ENCODE measurements around the gene LDLRAD3. TPM values are rescaled to one million over a fixed set of nuclear protein-coding genes. Genes with fewer than 3 reads are reported as not detected.

The LDLRAD3 gene
- polyA plus RNA-seq, 3 donors from 2014 or later = 0.84 TPM; not detected in 2

- H3K9me3 Mint-ChIP-seq = no peaks in the 10 kb centered on the region
- H3K27ac Mint-ChIP-seq = no peak overlapping the region
- H3K4me1 Mint-ChIP-seq = no peaks in the 10 kb centered on the region
- peaks cover 3 to 5% (median 3%) of the 10 kb centered on the region in 3 donors for H3K27me3 Mint-ChIP-seq (ENCODE audit: low read depth in 3 of 3)
- DNase-seq = no peak
- H3K4me3 Mint-ChIP-seq = no peak overlapping the region
- H3K36me3 Mint-ChIP-seq = no peaks in the 10 kb centered on the region
These were observed 177.2 kb downstream of the LDLRAD3 start for GRCh38 chr11:36121054-36121453.

DNA sequence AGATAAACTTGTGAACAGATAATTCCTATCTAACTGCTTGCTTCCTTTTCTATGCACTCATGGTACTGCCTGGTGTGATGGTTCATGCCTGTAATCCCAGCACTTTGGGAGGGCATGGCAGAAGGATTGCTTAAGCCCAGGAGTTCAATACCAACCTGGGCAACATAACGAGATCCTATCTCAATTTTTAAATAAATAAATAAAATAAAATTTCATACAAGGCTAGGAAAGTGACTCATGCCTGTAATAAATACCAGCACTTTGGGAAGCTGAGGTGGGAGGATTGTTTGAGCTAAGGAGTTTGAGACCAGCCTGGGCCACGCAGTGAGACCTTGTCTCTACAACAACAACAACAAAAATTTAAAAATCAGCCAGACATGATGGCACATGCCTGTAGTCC, 178.8 kb downstream of the LDLRAD3 start:
- Mint-ChIP-seq H3K9me3 (no peaks in the 10 kb centered on the region), H3K27me3 (ENCODE audit: low read depth in 3 of 3) (peaks cover 0 to 7% (median 6%) of the 10 kb centered on the region in 3 donors), H3K4me1 (no peaks in the 10 kb centered on the region), H3K4me3 (no peak overlapping the region), H3K27ac (no peak overlapping the region), H3K36me3 (no peaks in the 10 kb centered on the region)
- DNase-seq = no peak

DNA sequence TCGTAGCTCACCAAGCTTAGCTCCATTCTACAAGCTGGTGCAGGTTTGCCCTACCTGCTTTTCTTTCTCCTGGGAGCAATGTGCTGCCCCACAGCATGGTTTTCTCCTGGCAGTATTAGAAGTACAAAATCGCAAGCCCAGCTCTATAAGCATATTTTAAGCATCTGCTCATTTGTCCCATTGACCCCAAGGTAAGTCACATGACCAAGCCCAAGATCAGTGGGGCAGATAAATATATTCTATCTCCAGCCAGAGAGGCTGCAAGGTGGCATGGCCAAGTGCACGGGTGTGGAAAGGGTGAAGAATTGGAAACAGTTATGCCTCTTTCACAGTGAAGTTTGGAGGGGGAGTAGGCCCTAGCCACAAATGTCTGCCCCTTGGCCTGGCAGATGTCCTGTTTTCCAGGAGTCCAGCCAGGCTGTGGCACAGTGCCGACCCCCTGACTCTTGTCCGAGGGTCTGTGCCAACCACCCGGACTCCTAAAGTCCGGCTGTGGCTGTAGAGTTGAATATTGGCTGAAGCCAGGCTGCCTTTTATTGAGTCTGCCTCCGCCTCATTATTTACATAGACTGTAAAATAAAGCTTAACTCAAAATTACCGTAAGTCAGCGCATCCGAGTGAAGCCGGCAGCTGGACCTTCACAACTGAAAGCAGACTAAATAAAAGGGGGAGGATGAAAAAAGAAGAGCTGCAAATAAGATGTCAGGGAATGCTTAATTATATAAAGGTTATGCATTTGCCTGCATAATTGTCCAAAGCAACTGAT, 179.7 kb downstream of the LDLRAD3 start:
- Mint-ChIP-seq H3K27ac (no peak overlapping the region), H3K9me3 (no peaks in the 10 kb centered on the region), H3K27me3 (ENCODE audit: low read depth in 3 of 3) (peaks cover 2 to 8% (median 6%) of the 10 kb centered on the region in 3 donors), H3K36me3 (no peaks in the 10 kb centered on the region), H3K4me3 (no peak overlapping the region), H3K4me1 (no peaks in the 10 kb centered on the region)
- no peak for DNase-seq

GRCh38 chr11:36126678-36127077, 182.8 kb downstream of the LDLRAD3 start:
- no peaks in the 10 kb centered on the region for H3K9me3 Mint-ChIP-seq
- peaks cover 2 to 7% (median 6%) of the 10 kb centered on the region in 3 donors for H3K27me3 Mint-ChIP-seq (ENCODE audit: low read depth in 3 of 3)
- H3K36me3 Mint-ChIP-seq = no peaks in the 10 kb centered on the region
- DNase-seq = no peak
- no peak overlapping the region for H3K27ac Mint-ChIP-seq
- H3K4me3 Mint-ChIP-seq = no peak overlapping the region
- no peaks in the 10 kb centered on the region for H3K4me1 Mint-ChIP-seq

DNA sequence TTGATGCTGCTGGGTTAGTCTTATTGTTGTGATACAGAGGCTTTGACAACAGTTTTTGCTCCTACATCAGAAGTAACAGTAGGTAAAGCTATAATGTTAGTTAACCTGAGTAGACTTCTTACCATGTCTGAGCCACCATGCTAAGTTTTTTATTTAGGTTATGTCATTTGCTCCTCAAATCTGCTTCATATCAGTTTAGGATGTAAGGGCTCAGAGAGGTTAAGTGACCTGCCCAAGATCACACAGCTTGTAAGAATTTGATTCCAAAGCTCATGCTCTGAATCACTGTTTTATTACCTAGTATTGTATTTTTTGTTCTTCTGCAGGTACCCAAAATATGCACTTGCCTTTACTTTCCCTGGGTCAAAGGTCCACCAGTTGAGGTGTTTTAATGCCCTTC, 183.7 kb downstream of the LDLRAD3 start:
- Mint-ChIP-seq H3K9me3 (no peaks in the 10 kb centered on the region), H3K27me3 (ENCODE audit: low read depth in 3 of 3) (peaks cover 4 to 7% (median 6%) of the 10 kb centered on the region in 3 donors), H3K36me3 (no peaks in the 10 kb centered on the region), H3K27ac (no peak overlapping the region), H3K4me1 (no peaks in the 10 kb centered on the region), H3K4me3 (no peak overlapping the region)
- no peak for DNase-seq

GRCh38 chr11:36129955-36130354, 186.1 kb downstream of the LDLRAD3 start:
- no peaks in the 10 kb centered on the region for H3K9me3 Mint-ChIP-seq
- H3K27ac Mint-ChIP-seq = no peak overlapping the region
- H3K4me3 Mint-ChIP-seq = no peak overlapping the region
- no peak for DNase-seq
- no peaks in the 10 kb centered on the region for H3K36me3 Mint-ChIP-seq
- H3K27me3 Mint-ChIP-seq (ENCODE audit: low read depth in 3 of 3) = peaks cover 4 to 7% (median 6%) of the 10 kb centered on the region in 3 donors
- no peaks in the 10 kb centered on the region for H3K4me1 Mint-ChIP-seq

GRCh38 chr11:36130401-36130800, 186.5 kb downstream of the LDLRAD3 start:
- Mint-ChIP-seq H3K27me3 (ENCODE audit: low read depth in 3 of 3) (peaks cover 4 to 7% (median 6%) of the 10 kb centered on the region in 3 donors), H3K4me1 (no peaks in the 10 kb centered on the region), H3K4me3 (no peak overlapping the region), H3K9me3 (no peaks in the 10 kb centered on the region), H3K27ac (no peak overlapping the region), H3K36me3 (no peaks in the 10 kb centered on the region)
- no peak for DNase-seq

DNA sequence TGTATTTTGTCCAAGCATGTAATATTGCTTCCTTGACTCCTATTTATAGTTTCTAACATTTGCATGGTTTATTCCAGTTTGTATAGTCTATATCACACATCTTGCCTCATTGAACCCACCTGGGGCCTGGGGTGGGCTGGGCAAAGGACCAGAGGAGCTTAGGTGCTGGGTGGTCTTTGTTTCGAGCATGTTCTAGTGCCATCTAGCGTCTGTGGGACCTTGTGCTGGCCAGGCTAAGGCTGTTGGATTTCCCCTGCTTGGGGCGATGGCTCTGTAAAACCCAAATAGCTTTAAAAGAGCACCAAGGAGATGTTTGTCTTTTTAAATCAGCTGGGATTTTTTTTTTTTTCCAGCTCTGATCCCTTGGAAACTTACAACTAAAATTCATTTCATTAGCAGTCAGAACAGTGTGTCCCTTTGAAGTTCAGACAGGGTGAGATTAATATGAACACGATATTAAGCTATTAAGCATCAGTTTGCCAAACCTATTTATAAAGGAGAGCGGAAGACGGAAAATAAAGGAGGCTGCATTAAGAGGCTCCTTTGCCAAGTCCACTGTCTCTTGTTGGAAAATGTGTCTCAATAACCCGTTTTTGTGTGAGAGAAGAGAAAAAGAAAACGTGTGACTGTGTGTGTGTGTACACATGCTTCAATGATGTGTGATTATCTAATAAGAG, 188.0 kb downstream of the LDLRAD3 start:
- no peak overlapping the region for H3K4me3 Mint-ChIP-seq
- no peaks in the 10 kb centered on the region for H3K4me1 Mint-ChIP-seq
- H3K27ac Mint-ChIP-seq = no peak overlapping the region
- H3K9me3 Mint-ChIP-seq = no peaks in the 10 kb centered on the region
- H3K27me3 Mint-ChIP-seq (ENCODE audit: low read depth in 3 of 3) = peaks cover 3 to 5% (median 4%) of the 10 kb centered on the region in 3 donors
- no peaks in the 10 kb centered on the region for H3K36me3 Mint-ChIP-seq
- no peak for DNase-seq

DNA sequence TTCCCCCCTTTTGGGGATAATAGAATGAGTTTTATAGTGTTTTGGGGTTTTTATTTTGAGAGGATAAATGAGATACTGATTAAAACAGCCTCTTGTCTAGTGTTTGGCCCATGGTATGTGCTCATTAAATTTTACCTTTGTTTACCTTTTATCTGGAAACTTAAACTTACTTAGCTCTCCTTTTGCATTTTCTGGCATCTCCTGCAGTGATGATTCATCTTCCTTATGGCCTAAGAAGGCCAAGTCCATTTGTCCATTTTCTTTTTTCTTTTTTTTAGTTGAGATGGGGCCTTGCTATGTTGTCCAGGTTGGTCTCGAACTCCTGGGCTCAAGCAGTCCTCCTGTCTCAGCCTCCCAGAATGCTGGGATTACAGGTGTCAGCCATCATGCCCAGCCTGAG, 189.1 kb downstream of the LDLRAD3 start:
- H3K27me3 Mint-ChIP-seq (ENCODE audit: low read depth in 3 of 3) = peaks cover 2 to 4% (median 4%) of the 10 kb centered on the region in 3 donors
- no peaks in the 10 kb centered on the region for H3K36me3 Mint-ChIP-seq
- H3K4me1 Mint-ChIP-seq = no peaks in the 10 kb centered on the region
- H3K27ac Mint-ChIP-seq = no peak overlapping the region
- H3K9me3 Mint-ChIP-seq = no peaks in the 10 kb centered on the region
- H3K4me3 Mint-ChIP-seq = no peak overlapping the region
- DNase-seq = no peak

DNA sequence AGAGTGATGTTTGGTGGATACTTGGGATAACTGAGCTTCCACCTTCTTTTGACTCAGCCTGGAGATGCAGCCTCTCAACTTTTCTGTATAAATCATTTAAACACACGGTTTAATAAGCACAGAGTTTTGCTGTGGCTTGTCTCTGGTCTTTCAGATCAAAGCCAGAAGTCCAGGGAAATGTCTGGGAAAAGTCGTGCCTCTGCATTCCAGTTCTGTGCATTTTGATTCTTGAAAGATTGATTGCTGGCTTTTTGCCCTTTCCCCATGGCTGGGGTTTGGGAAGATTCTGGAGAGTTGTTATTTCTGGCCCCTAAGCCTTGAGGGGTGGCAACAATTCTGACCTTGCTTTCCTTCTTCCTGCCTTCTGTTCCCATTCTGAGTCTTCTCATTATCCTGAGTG, 191.2 kb downstream of the LDLRAD3 start:
- Mint-ChIP-seq H3K4me3 (no peak overlapping the region), H3K27ac (no peak overlapping the region), H3K4me1 (no peaks in the 10 kb centered on the region), H3K9me3 (peaks cover 0 to 4% (median 0%) of the 10 kb centered on the region in 6 donors), H3K27me3 (ENCODE audit: low read depth in 3 of 3) (peaks cover 2 to 3% (median 2%) of the 10 kb centered on the region in 3 donors), H3K36me3 (no peaks in the 10 kb centered on the region)
- DNase-seq = no peak

- no peak overlapping the region for H3K27ac Mint-ChIP-seq
- H3K36me3 Mint-ChIP-seq = no peaks in the 10 kb centered on the region
- H3K27me3 Mint-ChIP-seq (ENCODE audit: low read depth in 3 of 3) = peaks cover 2 to 4% (median 3%) of the 10 kb centered on the region in 3 donors
- H3K9me3 Mint-ChIP-seq = peaks cover 0 to 4% (median 0%) of the 10 kb centered on the region in 6 donors
- no peak for DNase-seq
- no peaks in the 10 kb centered on the region for H3K4me1 Mint-ChIP-seq
- no peak overlapping the region for H3K4me3 Mint-ChIP-seq
These were observed 195.9 kb downstream of the LDLRAD3 start for GRCh38 chr11:36139767-36140166.

- Mint-ChIP-seq H3K27me3 (ENCODE audit: low read depth in 3 of 3) (peaks cover 2 to 4% (median 3%) of the 10 kb centered on the region in 3 donors), H3K4me3 (no peak overlapping the region), H3K27ac (no peak overlapping the region), H3K9me3 (peaks cover 0 to 4% (median 0%) of the 10 kb centered on the region in 6 donors), H3K36me3 (no peaks in the 10 kb centered on the region), H3K4me1 (no peaks in the 10 kb centered on the region)
- no peak for DNase-seq
These were observed 197.5 kb downstream of the LDLRAD3 start for GRCh38 chr11:36141196-36141953.

- no peak overlapping the region for H3K4me3 Mint-ChIP-seq
- H3K27me3 Mint-ChIP-seq (ENCODE audit: low read depth in 3 of 3) = peaks cover 2 to 3% (median 2%) of the 10 kb centered on the region in 3 donors
- DNase-seq = no peak
- no peak overlapping the region for H3K27ac Mint-ChIP-seq
- H3K9me3 Mint-ChIP-seq = peaks cover 0 to 4% (median 0%) of the 10 kb centered on the region in 6 donors
- H3K4me1 Mint-ChIP-seq = no peaks in the 10 kb centered on the region
- no peaks in the 10 kb centered on the region for H3K36me3 Mint-ChIP-seq
These were observed 198.1 kb downstream of the LDLRAD3 start for GRCh38 chr11:36141956-36142355.

DNA sequence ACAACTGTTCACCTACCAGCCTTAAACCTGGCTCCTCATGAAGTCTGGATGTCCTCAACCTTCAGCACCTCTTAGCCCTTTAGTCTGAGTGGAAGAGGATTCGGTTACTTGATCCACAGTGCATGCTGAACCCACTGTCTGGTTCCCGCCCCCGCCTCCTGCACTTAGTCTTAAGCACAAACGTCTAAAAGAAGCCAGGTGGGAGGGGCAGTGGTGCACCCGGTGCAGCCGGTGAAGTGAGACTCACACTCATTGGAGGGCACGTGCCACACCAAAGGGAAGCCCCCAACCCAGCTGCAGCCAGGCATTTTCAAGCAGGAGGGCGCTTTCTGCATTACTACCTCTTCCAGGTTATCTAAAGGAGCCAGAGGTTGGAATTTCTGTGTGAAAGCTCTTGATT, 198.6 kb downstream of the LDLRAD3 start:
- no peaks in the 10 kb centered on the region for H3K4me1 Mint-ChIP-seq
- H3K9me3 Mint-ChIP-seq = peaks cover 0 to 4% (median 0%) of the 10 kb centered on the region in 6 donors
- H3K4me3 Mint-ChIP-seq = no peak overlapping the region
- H3K27me3 Mint-ChIP-seq (ENCODE audit: low read depth in 3 of 3) = peaks cover 2 to 3% (median 2%) of the 10 kb centered on the region in 3 donors
- H3K36me3 Mint-ChIP-seq = no peaks in the 10 kb centered on the region
- no peak overlapping the region for H3K27ac Mint-ChIP-seq
- no peak for DNase-seq

All from immature natural killer cell (primary cell).